Islet of Langerhans (tissue), 1 donor: ENCODE measurements around the gene CHCHD10.
"Not testable (repeated sequence)": the region's sequence is repeated elsewhere in the genome, so short reads cannot be mapped to it uniquely, and the experiment has no call there.

Source experiments
- FAIRE-seq: peaks from one replicate; lab custom pipeline; 2011; peaks lifted over from hg19 to GRCh38; lab: Jason Lieb, UNC

CHCHD10 gene

DNA sequence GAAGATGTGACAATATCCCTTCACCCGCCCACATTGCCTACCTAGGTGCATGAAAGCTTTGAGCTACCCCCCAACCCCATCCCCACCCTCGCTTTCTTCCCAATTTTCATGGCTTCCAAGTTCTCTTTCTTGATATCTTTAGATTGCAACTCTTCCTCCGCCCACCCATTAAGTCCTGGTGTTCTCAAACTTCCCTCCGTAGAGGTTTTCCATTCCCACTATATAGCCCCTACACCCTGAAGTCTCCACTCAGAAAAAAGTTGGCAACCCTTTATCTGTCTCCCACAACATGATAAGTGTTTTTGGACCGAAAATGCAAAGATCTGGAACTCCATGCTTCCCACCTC, 17.4 kb downstream of the CHCHD10 start:
- FAIRE-seq, result no peak

DNA sequence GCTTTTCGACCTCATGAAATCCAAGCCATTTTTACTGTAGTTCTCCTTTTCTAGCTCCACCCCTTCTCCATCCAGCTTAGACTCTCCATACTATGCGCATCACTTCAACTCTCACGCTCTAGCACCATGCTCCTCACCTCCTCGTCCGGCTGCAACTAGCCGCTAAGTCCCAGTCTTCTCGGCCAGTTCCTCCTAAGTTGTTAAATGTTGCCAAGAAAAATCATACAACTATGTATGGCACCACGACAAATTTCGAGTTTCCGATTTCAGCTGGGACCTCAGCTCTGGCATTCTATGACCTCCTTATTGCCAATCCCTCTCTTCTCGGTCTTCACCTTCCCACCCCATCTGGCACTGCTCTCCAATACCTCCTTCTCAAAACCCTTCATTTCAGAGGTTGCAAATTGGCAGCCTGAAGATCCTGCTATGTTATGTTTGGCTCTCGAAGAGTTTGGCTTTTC, 17.9 kb downstream of the CHCHD10 start:
- FAIRE-seq, result no peak

DNA sequence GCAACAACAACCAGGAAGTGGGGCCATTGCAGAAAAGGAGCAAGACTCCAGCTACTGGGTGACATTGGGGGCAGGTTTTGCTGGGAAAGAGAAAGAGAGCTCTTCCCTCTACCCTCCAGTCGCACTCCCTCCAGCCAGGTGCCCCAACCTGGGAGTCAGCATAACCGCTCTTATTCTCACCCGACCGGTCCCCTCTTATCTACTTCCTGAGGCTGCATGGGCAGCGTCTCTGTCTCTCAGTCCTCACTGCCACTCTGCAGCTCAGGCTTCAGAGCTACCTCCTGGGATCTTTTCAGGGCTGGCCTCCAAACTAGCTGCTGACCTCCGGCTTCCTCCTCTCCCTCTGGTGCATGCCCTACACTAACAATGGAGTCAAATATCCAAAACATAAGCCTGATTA, 22.0 kb downstream of the CHCHD10 start:
- no peak for FAIRE-seq

DNA sequence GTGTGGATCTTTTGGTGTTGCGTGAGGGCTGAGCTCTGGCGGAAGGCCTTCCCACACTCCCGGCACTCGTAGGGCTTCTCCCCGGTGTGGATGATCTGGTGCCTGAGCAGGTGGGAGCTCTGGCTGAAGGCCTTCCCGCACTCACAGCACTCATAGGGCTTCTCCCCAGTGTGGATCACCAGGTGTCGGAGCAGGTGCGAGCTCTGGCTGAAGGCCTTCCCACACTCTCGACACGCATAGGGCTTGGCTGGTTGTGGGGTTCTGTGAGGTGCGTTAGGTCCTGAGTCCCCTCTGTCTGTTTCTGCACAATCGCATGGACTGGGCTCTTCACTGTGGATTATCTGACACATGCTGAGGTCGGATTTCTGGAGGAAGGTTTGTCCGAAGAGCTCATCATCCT, 23.3 kb downstream of the CHCHD10 start:
- no peak for FAIRE-seq

DNA sequence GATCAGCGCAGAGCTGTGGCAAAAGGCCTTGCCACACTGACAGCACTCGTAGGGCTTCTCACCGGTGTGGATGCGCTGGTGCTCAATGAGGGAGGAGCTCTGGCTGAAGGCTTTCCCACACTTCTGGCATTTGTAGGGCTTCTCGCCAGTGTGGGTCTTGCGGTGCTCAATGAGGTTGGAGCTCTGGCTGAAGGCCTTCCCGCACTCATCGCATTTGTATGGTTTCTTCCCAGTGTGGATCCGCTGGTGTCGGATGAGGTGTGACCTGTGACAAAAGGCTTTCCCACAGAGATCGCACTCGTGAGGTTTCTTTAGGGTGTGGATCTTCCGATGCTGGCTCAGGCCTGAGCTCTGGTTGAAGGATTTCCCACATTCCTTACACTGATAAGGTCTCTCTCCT, 23.8 kb downstream of the CHCHD10 start:
- no peak for FAIRE-seq

DNA sequence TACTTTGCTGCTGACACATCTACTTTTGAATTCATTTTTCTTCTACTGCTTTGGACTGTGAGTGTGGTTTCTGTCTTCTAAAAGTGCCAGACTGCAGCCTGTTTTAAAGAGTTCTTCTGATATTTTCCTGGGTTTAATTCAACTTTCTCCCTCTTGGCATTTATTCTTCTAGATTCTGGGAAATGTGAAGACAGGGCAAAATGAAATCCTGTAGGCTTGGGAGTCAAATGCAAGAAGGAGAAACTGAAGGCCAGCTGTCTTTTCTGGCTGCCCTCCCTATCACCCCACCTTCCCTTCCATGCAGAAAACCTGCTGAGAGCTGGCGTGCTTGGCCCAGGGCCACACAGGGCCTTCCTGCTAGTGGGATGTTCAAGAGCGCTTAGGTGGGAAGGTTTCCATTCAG, 24.5 kb downstream of the CHCHD10 start:
- no peak for FAIRE-seq

DNA sequence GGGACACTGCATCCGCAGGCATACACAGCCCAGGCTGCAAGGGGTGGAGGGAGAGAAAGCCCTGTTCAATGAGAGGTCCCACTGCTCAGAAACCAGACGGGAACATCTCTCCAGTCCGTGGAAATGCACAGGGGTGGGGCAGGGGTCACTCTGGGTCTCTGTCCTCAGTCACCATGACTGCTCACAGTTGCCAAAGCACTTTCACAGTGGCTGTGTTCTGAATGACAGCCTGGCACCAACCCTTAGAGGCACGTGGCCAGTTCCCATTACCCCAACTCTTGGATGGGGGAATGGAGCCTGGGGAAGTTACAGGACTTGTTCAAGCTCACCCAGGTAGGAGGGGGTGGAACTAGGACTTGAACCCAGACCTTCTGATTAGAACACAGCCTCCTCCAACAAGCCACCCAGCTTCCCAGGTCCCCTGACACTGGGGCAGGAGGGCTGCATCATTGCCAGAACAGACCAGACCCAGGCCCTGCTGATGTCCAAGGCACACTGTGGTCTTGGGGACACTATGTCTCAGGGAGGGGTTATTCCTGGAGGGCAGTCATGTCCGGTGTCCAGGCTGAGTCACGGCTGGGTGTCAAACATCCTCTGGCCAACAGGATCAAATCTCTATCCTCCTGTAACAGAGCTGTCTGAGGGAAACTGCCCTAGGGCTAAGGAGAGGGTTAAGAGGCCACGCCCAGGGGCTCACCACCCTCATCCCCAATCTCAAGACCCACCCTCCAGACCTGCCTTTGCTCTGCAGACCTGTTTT, 25.1 kb downstream of the CHCHD10 start:
- FAIRE-seq, result no peak

DNA sequence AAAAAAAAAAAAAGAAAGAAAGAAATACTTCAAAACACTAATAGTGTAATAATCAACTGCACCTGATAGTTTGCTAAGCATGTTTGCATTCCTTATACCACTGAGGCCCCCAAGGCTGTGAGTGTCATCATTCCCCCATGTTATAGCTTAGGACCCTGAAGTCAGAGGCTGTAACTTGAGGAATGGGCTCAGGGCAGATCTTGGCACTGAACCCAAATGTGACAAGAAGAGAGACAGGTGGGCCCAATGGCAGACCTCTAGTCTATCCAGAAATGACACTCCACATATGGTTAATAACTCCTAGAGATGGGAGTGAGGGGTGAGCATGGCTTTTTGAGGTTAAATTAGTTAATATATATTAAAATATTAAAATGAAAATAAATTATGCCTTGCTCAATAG, 30.1 kb downstream of the CHCHD10 start:
- FAIRE-seq, result no peak

DNA sequence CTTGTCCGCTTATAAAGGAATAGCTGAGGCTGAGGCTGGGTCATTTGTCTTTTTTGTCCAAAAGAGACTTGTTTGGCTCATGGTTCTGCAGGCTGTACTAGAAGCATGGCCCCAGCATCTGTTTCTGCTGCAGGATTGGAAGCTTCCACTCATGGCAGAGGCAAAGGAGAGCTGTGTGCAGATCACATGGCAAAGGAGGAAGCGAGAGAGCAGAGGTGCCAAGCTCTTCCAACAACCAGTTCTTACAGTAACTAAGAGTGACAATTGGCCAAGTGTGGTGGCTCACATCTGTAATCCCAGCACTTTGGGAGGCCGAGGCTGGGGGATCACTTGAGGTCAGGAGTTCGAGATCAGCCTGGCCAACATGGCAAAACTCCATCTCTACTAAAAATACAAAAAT, 39.7 kb downstream of the CHCHD10 start:
- not testable (repeated sequence) for FAIRE-seq

DNA sequence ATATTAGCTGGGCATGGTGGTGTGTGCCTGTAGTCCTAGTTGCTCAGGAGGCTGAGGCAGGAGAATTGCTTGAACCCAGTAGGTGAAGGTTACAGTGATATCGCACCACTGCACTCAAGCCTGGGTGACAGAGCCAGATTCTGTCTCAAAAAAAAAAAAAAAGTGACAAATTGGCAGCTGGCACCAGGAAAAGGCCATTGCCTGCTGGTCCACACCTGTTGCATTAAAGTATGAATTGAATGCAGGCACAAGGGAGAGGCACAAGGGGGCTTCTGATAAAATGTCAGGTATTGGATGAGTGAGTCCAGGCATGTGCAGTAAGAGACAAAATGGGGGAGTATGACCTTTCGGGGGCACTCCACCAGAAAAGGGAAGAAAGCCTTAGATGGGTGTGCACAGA, 45.0 kb downstream of the CHCHD10 start:
- no peak for FAIRE-seq

DNA sequence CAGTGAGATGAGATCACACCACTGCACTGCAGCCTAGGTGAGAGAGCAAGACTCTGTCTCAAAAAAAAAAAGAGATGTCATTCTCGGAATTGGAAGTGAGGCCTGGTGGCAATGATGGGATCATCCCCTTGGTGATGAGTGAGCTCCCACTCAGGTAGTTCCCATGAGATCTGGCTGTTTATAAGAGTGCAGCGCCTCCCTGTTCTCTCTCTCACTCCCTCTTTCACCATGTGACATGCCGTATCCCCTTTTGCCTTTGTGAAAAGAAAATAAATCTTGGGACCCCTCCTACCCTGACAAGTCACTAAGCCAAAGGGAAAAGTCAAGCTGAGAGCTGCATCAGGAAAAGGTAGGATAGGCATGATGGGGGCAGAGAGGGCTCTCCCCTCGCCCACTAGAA, 45.6 kb downstream of the CHCHD10 start:
- no peak for FAIRE-seq

DNA sequence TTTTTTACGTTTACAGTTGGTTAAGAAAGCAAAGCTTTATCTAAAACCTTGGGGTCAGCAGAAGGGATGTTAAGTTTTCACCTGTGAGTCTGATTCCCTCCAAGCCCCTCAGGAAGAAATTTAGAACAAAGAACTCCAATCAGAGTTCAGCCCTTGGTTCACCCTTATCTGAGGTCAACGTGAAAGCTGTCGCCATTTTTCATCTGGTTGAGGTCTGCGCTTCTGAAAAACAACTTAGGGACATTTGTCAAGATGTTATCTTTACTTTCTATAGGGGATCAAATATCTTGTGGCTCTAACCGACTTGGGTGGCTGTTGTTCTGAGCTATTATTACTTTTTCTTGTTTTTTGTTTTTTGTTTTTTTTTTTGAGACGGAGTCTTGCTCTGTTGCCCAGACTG, 46.9 kb downstream of the CHCHD10 start:
- no peak for FAIRE-seq

DNA sequence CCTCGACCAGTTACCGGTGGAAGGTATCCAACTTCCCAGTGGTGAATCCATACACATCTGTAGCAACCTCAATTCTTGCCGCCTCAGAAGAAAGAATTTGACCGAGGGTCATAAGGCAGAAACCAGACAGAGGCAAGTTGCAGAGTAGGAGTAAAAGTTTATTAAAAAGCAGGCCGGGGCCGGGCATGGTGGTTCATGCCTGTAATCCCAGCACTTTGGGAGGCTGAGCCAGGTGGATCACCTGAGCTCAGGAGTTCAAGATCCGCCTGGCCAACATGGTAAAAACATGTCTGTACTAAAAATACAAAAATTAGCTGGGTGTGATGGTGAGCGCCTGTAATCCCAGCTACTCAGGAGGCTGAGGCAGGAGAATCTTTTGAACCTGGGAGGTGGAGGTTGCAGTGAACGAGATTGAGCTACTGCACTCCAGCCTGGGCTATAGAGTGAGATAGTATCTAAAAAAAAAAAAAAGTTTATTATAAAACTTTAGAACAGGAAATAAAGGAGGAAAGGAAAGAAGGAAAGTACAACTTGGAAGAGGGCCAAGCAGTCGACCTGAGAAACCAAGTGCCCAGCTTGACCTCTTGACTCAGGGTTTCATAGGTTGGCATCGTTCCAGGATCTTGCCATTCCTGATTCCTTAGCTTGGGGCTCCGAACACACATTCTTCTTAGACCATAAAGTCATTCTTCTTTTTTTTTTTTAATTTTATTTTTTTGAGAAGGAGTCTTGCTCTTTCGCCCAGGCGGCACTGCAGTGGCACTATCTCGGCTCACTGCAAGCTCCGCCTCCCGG, 49.2 kb downstream of the CHCHD10 start:
- FAIRE-seq, result no peak

DNA sequence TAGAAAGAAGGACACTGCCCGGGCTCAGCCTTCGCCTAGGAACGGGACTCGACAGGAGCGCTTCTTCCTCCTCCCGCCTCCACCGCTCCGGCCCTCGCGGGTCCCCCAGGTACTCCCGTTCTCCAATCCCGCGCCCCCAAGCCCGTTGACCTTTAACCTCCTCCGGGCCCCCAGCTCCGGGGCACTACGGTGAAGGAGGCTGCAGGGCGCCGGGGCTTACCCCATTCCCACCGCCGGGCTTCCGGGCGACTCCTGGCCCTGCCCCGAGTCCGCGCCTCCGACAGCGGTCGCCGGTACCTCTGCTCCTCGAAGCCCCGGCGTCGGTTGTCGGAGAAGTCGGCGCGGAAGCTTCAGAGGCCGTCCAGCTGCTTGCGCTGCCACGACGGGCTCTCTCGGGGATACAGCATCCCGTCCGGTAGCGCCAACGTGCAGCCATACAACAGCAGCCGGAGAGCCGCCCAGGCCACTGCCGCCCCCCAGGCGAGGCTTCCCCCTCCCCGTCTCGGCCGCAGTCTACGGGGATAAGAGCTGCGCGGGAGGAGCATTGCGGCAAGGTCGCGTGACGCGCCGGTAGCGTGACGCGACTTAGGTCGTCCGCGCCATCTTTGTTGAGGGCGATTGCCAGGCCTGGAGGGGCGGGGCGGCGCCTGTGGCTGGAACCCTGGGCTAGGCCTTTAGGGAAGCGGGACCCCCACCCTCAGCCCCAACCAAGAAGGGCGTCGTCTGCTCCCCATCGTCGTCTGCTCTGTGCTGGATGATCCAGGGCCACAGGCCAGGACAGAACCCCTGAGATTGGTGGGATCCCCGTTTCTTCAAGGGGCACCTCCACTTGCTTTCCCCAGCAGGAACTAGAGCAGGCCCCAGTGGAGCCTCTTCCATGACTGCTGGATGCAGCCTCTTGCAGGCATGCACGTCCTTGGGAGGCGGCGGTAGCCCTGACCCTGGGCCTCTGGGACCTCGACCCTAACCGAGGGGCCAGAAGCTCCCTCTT, 50.7 kb downstream of the CHCHD10 start:
- FAIRE-seq, result no peak
